DLD1 (cell line): ENCODE results near the gene FGA.

Experiments used
- in situ Hi-C: cut with HindIII; loops from 2 replicates; pipeline ENCODE4 v1.10.0; 2017; ENCODE audit warnings: low sequenced_read_pairs

FGA gene

GRCh38 chr4:154590329-154591006, at the start of gene FGA:
TSS of gene FGA (minus strand) at chr4:154590742. CDS start at chr4:154590687, 55 bp downstream.
- in situ Hi-C loops, result no loop called here

- in situ Hi-C loops, result no loop called here
These were observed 43.5 kb upstream of the FGA start for GRCh38 chr4:154634058-154634457.

DNA sequence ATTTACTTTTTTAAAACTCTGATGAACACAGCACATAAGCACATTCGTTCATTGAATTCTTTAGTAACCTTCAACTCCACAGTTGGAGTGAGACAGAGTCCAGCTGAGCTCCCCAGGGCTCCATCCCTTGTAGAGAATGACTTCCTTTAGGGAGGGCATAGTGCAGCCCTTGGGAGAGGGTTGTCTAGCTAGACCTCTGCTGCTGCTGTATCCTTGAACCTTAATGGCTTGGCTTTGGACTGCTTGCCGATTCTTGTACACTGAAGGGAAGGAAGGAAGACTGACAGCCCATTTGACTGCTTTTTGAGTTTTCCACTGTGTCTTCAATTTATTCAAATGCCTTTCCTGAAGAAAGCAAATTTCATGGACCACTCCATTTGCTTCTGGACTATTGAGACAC, 41.3 kb upstream of the FGA start:
- in situ Hi-C loops, result no loop called here

- in situ Hi-C loops, result no loop called here
These were observed 39.8 kb upstream of the FGA start for GRCh38 chr4:154630324-154630723.

GRCh38 chr4:154626793-154627484, 36.4 kb upstream of the FGA start:
- in situ Hi-C loops, result no loop called here

- in situ Hi-C loops, result no loop called here
These were observed 35.4 kb upstream of the FGA start for GRCh38 chr4:154625971-154626370.

- in situ Hi-C loops, result no loop called here
These were observed 33.5 kb upstream of the FGA start for GRCh38 chr4:154623995-154624394.

GRCh38 chr4:154623436-154623835, 32.9 kb upstream of the FGA start:
- in situ Hi-C loops, result no loop called here

DNA sequence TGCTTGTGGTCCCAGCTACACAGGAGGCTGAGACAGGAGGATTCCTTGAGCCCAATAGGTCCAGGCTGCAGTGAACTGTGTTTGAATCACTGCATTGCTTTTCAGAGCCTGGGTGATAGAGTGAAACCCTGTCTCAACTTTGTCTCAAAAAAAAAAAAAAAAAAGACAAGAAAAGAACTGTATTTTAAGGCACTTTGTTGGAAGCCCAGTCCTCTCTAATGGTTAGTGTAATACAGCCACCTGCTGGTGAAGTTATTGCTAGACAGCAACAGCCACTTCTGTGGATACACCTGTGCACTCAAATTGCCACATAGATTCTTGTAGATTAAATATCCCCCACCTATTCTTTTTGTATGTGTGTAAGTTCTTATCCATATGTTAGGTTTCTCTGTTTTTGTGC, 32.1 kb upstream of the FGA start:
- in situ Hi-C loops, result no loop called here

GRCh38 chr4:154620111-154620510, 29.6 kb upstream of the FGA start:
- in situ Hi-C loops, result no loop called here

DNA sequence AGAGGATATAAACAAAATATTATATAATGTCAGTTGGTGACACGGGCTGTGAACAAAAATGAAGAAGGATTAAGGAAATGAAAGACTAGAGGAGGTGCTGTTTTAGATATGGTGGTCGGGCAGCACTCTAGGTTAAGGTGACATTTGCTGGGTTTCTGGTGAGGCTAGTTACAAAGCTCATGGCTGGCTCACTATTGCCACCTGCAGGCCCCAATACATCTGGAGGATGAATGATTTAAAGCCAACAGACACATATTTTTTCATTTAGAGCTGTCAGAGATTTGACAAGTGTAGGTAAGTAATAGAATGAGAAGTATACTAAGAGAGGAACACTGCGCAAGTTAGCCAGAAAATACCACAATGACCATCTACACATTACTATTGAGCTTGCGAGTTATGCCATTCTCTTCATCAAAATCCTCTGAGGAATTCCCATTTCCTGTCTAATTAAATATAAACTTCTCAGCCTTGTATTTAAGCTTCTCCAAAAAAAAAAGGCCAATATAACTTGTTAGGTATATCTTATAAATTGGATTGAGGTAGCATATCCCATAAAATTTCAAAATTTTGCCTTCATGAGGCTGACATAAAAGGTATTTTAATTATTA, 28.3 kb upstream of the FGA start:
- in situ Hi-C loops, result loop anchor here (10.0 kb wide), 1 partner anchor 64 kb away; the partner anchor contains the start of gene PLRG1

DNA sequence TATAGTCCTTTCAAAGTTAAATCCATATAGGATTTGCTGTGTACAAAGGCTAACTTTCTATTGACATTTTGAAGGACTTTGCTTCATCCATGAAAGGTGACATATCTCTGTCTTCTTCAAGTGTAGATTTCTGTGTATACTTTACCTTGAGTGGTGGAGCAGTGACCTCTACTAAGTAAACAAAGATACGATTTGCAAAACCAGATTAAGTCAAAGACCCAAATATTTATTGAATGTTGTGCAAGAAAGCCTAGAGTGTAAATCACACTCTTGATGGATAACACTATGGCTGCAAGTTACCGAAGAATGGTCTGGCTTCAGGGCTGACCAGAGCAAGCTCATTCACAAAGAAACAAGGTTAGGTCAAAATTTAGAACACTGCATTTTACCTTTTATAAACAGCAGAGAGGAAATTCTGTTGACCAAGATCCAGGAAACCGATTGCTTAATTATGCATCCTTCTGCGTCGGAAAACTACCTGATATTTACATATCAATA, 27.3 kb upstream of the FGA start:
- in situ Hi-C loops, result loop anchor here (10.0 kb wide), 1 partner anchor 63 kb away; the partner anchor contains the start of gene PLRG1

DNA sequence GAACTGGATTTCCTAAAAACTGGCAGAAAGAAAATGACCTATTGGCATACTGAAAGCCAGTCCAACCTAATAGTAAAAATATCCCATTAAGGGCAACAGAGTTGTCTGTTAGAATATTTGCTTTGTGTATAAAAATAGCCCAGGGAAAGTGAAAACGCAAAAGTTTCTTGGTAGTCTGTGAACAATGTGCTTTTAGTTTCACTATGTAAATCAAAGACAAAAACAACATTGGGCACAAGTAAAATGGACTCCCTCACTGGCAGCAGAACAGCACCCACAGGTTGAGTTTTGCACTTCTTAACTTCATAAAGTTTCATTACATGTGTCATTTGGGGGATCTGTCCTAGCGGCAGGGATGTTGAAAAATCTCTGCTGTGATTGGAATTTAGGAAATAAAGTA, 26.2 kb upstream of the FGA start:
- in situ Hi-C loops, result loop anchor here (10.0 kb wide), 1 partner anchor 62 kb away; the partner anchor contains the start of gene PLRG1

GRCh38 chr4:154616287-154616686, 25.7 kb upstream of the FGA start:
- in situ Hi-C loops, result loop anchor here (10.0 kb wide), 1 partner anchor 61 kb away; the partner anchor contains the start of gene PLRG1

- in situ Hi-C loops, result loop anchor here (10.0 kb wide), 1 partner anchor 60 kb away; the partner anchor contains the start of gene PLRG1
These were observed 24.7 kb upstream of the FGA start for GRCh38 chr4:154615211-154615610.

- in situ Hi-C loops, result loop anchor here (10.0 kb wide), 1 partner anchor 60 kb away; the partner anchor contains the start of gene PLRG1
These were observed 23.8 kb upstream of the FGA start for GRCh38 chr4:154614306-154614705.

GRCh38 chr4:154612472-154613414, 22.2 kb upstream of the FGA start, which contains the start of gene FGG:
TSS of gene FGG (minus strand) at chr4:154612656. CDS start at chr4:154612609, 47 bp downstream.
- in situ Hi-C loops, result loop anchor here (10.0 kb wide), 1 partner anchor 58 kb away; the partner anchor contains the start of gene PLRG1

- in situ Hi-C loops, result loop anchor here (10.0 kb wide), 1 partner anchor 57 kb away; the partner anchor contains the start of gene PLRG1
These were observed 21.3 kb upstream of the FGA start for GRCh38 chr4:154611833-154612232.

DNA sequence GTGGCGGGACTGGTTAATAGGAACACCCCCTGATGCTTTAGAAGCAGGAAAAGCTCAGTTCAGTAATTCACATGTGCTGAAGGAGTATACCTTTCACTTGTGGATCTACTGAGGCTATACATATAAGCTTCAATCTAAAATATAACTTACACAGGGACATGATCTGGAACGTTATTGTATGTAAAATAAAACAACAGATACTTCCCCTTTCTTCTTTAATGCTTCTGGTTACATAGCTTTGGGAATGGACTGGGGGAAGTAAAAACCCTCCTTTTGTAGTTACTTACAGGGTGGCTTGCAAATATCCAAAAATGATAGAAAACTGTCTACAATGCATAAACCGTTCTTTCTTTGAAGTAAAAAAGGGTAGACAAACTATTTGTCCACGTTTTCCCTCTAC, 20.0 kb upstream of the FGA start:
- in situ Hi-C loops, result loop anchor here (10.0 kb wide), 1 partner anchor 56 kb away; the partner anchor contains the start of gene PLRG1

DNA sequence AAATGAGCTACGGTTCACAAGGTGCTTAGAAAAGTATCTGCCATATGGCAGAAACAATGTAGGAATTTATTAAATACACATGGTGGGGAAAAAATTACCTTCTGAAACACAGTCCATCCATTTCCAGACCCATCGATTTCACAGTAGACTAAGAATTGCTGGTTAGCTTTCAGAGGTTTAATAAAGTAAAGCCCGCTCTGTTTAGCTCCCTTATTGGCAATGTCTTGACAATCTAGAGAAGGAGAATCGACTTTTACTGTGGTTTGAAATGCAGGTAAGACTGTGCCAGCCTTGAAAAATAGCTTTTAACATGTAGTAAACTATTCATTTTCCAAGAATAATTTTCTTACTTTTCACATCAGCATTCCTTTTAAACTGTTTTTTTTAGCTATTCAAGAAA, 19.0 kb upstream of the FGA start:
- in situ Hi-C loops, result no loop called here
